Neuronal stem cell (in vitro differentiated cells): Measurements from ENCODE around the gene HEPACAM.
A peak's percentile ranks its signal among the peaks of the same experiment; 100 is the strongest.

Experiments used
- DNase-seq: peaks from one replicate; pipeline ENCODE4 v3.0.0-alpha.2; 2013; ENCODE audit warnings: low spot score
- H2AFZ ChIP-seq: one replicate; pipeline ENCODE4 v1.6.1; 2013; ENCODE audit warnings: mild to moderate bottlenecking, low read length, inconsistent platforms
- H2AK5ac ChIP-seq: 2 replicates; pipeline ENCODE4 v1.6.1; 2013; ENCODE audit warnings: low read depth, mild to moderate bottlenecking, inconsistent platforms, low read length, moderate library complexity, mixed read lengths
- H2BK120ac ChIP-seq: 2 replicates; pipeline ENCODE4 v1.6.1; 2013; ENCODE audit warnings: low read depth, mild to moderate bottlenecking, inconsistent platforms, low read length, moderate library complexity, mixed read lengths
- H2BK12ac ChIP-seq: one replicate; pipeline ENCODE4 v1.6.1; 2013; ENCODE audit warnings: low read length, inconsistent platforms
- H2BK15ac ChIP-seq: 2 replicates; pipeline ENCODE4 v1.6.1; 2013; ENCODE audit warnings: mild to moderate bottlenecking, low read length, inconsistent platforms, mixed read lengths
- H2BK5ac ChIP-seq: one replicate; pipeline ENCODE4 v1.6.1; 2013; ENCODE audit warnings: inconsistent platforms, mild to moderate bottlenecking, low read length, moderate library complexity
- H3K14ac ChIP-seq: one replicate; pipeline ENCODE4 v1.6.1; 2013; ENCODE audit warnings: low read length, inconsistent platforms
- H3K18ac ChIP-seq: 2 replicates; pipeline ENCODE4 v1.6.1; 2013; ENCODE audit warnings: low read length, inconsistent platforms
- H3K23ac ChIP-seq: 2 replicates; pipeline ENCODE4 v1.6.1; 2013; ENCODE audit warnings: low read depth, mild to moderate bottlenecking, mixed read lengths, low read length, inconsistent platforms; ENCODE audit not compliant: poor library complexity
- H3K27ac ChIP-seq: replicated peaks from 3 replicates; pipeline ENCODE4 v1.5.1; 2013; ENCODE audit warnings: low read length, inconsistent platforms
- H3K27me3 ChIP-seq, 3 experiments: 2 replicates each; pipeline ENCODE4 v1.6.1; 2013; ENCODE audit warnings: low read length in 3 of 3, mild to moderate bottlenecking in 2 of 3, inconsistent platforms in 1 of 3, low read depth in 1 of 3, mixed read lengths in 1 of 3, moderate library complexity in 1 of 3; ENCODE audit not compliant: control insufficient read depth in 3 of 3, insufficient read depth in 3 of 3
- H3K36me3 ChIP-seq, 2 donors: replicated peaks in 1 of 2; 2 replicates each; pipeline ENCODE4 v1.6.1; 2013; ENCODE audit warnings: low read length in 2 of 2; ENCODE audit not compliant: control insufficient read depth in 2 of 2, insufficient read depth in 2 of 2
- H3K4ac ChIP-seq: 2 replicates; pipeline ENCODE4 v1.6.1; 2013; ENCODE audit warnings: inconsistent platforms, mild to moderate bottlenecking, low read length, moderate library complexity
- H3K4me1 ChIP-seq, 2 donors: 1 replicate in 1 of 2; 2 replicates in 1 of 2; pipeline ENCODE4 v1.6.1; 2013; ENCODE audit warnings: low read length in 2 of 2, low read depth in 1 of 2; ENCODE audit not compliant: control insufficient read depth in 2 of 2, insufficient read depth in 1 of 2
- H3K4me2 ChIP-seq: one replicate; pipeline ENCODE4 v1.6.1; 2013; ENCODE audit warnings: mild to moderate bottlenecking, low read length, inconsistent platforms; ENCODE audit not compliant: insufficient read depth, poor library complexity, severe bottlenecking
- H3K4me3 ChIP-seq, 2 donors: 2 replicates each; pipeline ENCODE4 v1.5.1; 2013; ENCODE audit warnings: low read length in 2 of 2, mild to moderate bottlenecking in 2 of 2, inconsistent platforms in 1 of 2, moderate library complexity in 1 of 2
- H3K79me1 ChIP-seq: one replicate; pipeline ENCODE4 v1.6.1; 2013; ENCODE audit warnings: low read depth, mild to moderate bottlenecking, inconsistent platforms, low read length, moderate library complexity
- H3K9ac ChIP-seq: one replicate; pipeline ENCODE4 v1.6.1; 2013; ENCODE audit warnings: mild to moderate bottlenecking, low read depth, low read length, inconsistent platforms; ENCODE audit not compliant: poor library complexity
- H3K9me3 ChIP-seq, 2 donors: replicated peaks in 1 of 2; 2 replicates each; pipeline versions ENCODE3 to v1.6.1; 2013; ENCODE audit warnings: low read length in 2 of 2, mild to moderate bottlenecking in 2 of 2, inconsistent platforms in 1 of 2, low read depth in 1 of 2, mixed read lengths in 1 of 2, moderate library complexity in 1 of 2; ENCODE audit not compliant: control insufficient read depth in 2 of 2, insufficient read depth in 1 of 2
- H4K8ac ChIP-seq: one replicate; pipeline ENCODE4 v1.6.1; 2013; ENCODE audit warnings: low read depth, mild to moderate bottlenecking, inconsistent platforms, low read length, moderate library complexity
- H4K91ac ChIP-seq: one replicate; pipeline ENCODE4 v1.6.1; 2013; ENCODE audit warnings: low read length, low read depth, mild to moderate bottlenecking, inconsistent platforms; ENCODE audit not compliant: poor library complexity
- WGBS, 2 donors: extraction: QIAGEN DNeasy Blood & Tissue Kit; methylation state at CpG; one replicate each; pipeline ENCODE4 v1.1.7; 2013; ENCODE audit warnings: missing lambda C conversion rate in 2 of 2, mixed read lengths in 1 of 2; ENCODE audit not compliant: insufficient read length in 2 of 2, insufficient replicate concordance in 1 of 2; ENCODE audit errors: extremely low coverage in 2 of 2; 5-methylcytosine and 5-hydroxymethylcytosine counted together

The HEPACAM gene

GRCh38 chr11:124900464-124900863 lies 35.4 kb downstream of the HEPACAM start:
- no peak overlapping the region for H3K18ac ChIP-seq
- H4K8ac ChIP-seq = no peak overlapping the region
- no peaks in the 10 kb centered on the region for H3K9me3 ChIP-seq
- H3K4ac ChIP-seq = no peak overlapping the region
- no peak overlapping the region for H4K91ac ChIP-seq
- H2AK5ac ChIP-seq = no peak overlapping the region
- no peak overlapping the region for H3K9ac ChIP-seq
- no CpG with 5 or more reads among the region's 5 CpGs for WGBS, 2 donors
- H3K4me3 ChIP-seq = no peak overlapping the region
- peaks cover 0 to 19% (median 0%) of the 10 kb centered on the region in 3 experiments for H3K27me3 ChIP-seq
- no peaks in the 10 kb centered on the region for H3K79me1 ChIP-seq
- no peak overlapping the region for H3K4me2 ChIP-seq
- H2BK12ac ChIP-seq = no peak overlapping the region
- peaks cover 3 to 8% of the 10 kb centered on the region in 2 donors for H3K4me1 ChIP-seq
- H3K14ac ChIP-seq = no peak overlapping the region
- H3K36me3 ChIP-seq = no peaks in the 10 kb centered on the region
- no peak overlapping the region for H3K23ac ChIP-seq
- H2BK5ac ChIP-seq = no peak overlapping the region
- H3K27ac ChIP-seq = no peak overlapping the region
- DNase-seq = no peak
- no peak overlapping the region for H2AFZ ChIP-seq
- H2BK15ac ChIP-seq = no peak overlapping the region
- H2BK120ac ChIP-seq = no peak overlapping the region

GRCh38 chr11:124899383-124900145 lies 36.3 kb downstream of the HEPACAM start:
- H3K4me3 ChIP-seq = no peak overlapping the region
- H3K9ac ChIP-seq = no peak overlapping the region
- no peaks in the 10 kb centered on the region for H3K36me3 ChIP-seq
- no CpG with 5 or more reads among the region's 6 CpGs for WGBS, 2 donors
- H3K23ac ChIP-seq = no peak overlapping the region
- no peak for DNase-seq
- no peaks in the 10 kb centered on the region for H3K9me3 ChIP-seq
- no peak overlapping the region for H3K27ac ChIP-seq
- H3K79me1 ChIP-seq = no peaks in the 10 kb centered on the region
- H3K4ac ChIP-seq = no peak overlapping the region
- no peak overlapping the region for H2BK15ac ChIP-seq
- H2BK120ac ChIP-seq = no peak overlapping the region
- H2AK5ac ChIP-seq = no peak overlapping the region
- peak overlapping the region; percentile 92 for H2AFZ ChIP-seq
- H3K14ac ChIP-seq = no peak overlapping the region
- H4K91ac ChIP-seq = no peak overlapping the region
- H3K27me3 ChIP-seq = peaks cover 0 to 22% (median 0%) of the 10 kb centered on the region in 3 experiments
- peak overlapping the region; percentile 18 for H3K18ac ChIP-seq
- no peak overlapping the region for H3K4me2 ChIP-seq
- no peak overlapping the region for H2BK5ac ChIP-seq
- no peak overlapping the region for H4K8ac ChIP-seq
- H3K4me1 ChIP-seq = peaks cover 3 to 8% of the 10 kb centered on the region in 2 donors
- no peak overlapping the region for H2BK12ac ChIP-seq

- H2BK12ac ChIP-seq = no peak overlapping the region
- no peak overlapping the region for H3K9ac ChIP-seq
- no CpG with 5 or more reads among the region's 5 CpGs for WGBS, 2 donors
- no peak for DNase-seq
- no peak overlapping the region for H3K4me3 ChIP-seq
- peaks cover 3 to 8% of the 10 kb centered on the region in 2 donors for H3K4me1 ChIP-seq
- H3K4me2 ChIP-seq = no peak overlapping the region
- no peak overlapping the region for H2BK15ac ChIP-seq
- peak overlapping the region; percentile 92 for H2AFZ ChIP-seq
- no peak overlapping the region for H2BK5ac ChIP-seq
- H3K18ac ChIP-seq = no peak overlapping the region
- H3K14ac ChIP-seq = no peak overlapping the region
- H4K91ac ChIP-seq = no peak overlapping the region
- no peak overlapping the region for H3K4ac ChIP-seq
- no peaks in the 10 kb centered on the region for H3K79me1 ChIP-seq
- H2BK120ac ChIP-seq = no peak overlapping the region
- no peak overlapping the region for H2AK5ac ChIP-seq
- no peak overlapping the region for H3K23ac ChIP-seq
- H3K36me3 ChIP-seq = no peaks in the 10 kb centered on the region
- H3K27me3 ChIP-seq = peaks cover 0 to 30% (median 0%) of the 10 kb centered on the region in 3 experiments
- H4K8ac ChIP-seq = no peak overlapping the region
- no peaks in the 10 kb centered on the region for H3K9me3 ChIP-seq
- no peak overlapping the region for H3K27ac ChIP-seq
These were observed 37.1 kb downstream of the HEPACAM start for GRCh38 chr11:124898711-124899110.

- no peak overlapping the region for H4K8ac ChIP-seq
- H3K18ac ChIP-seq = no peak overlapping the region
- no peak overlapping the region for H4K91ac ChIP-seq
- peaks cover 3 to 8% of the 10 kb centered on the region in 2 donors for H3K4me1 ChIP-seq
- H3K36me3 ChIP-seq = no peaks in the 10 kb centered on the region
- H3K14ac ChIP-seq = no peak overlapping the region
- no peak overlapping the region for H3K4ac ChIP-seq
- H2BK12ac ChIP-seq = no peak overlapping the region
- H3K4me3 ChIP-seq = no peak overlapping the region
- WGBS, 2 donors = no CpG with 5 or more reads among the region's 3 CpGs
- no peak overlapping the region for H2BK5ac ChIP-seq
- peaks cover 0 to 34% (median 0%) of the 10 kb centered on the region in 3 experiments for H3K27me3 ChIP-seq
- no peak overlapping the region for H2AK5ac ChIP-seq
- H2BK15ac ChIP-seq = no peak overlapping the region
- H2AFZ ChIP-seq = peak overlapping the region; percentile 92
- no peak overlapping the region for H3K23ac ChIP-seq
- H3K9ac ChIP-seq = no peak overlapping the region
- H3K9me3 ChIP-seq = no peaks in the 10 kb centered on the region
- no peak overlapping the region for H3K27ac ChIP-seq
- H2BK120ac ChIP-seq = no peak overlapping the region
- no peak overlapping the region for H3K4me2 ChIP-seq
- DNase-seq = no peak
- no peaks in the 10 kb centered on the region for H3K79me1 ChIP-seq
These were observed 37.6 kb downstream of the HEPACAM start for GRCh38 chr11:124898263-124898680.
